GM21717 (cell line): ENCODE measurements around the gene MAPK10.
"Not testable (repeated sequence)": the region's sequence is repeated elsewhere in the genome, so short reads cannot be mapped to it uniquely, and the experiment has no call there.

Experiments
- ATAC-seq: cut with Tn5 transposase; IDR thresholded peaks from one replicate; pipeline ENCODE4 v1.9.1; 2021; ENCODE audit warnings: mild to moderate bottlenecking, moderate library complexity; ENCODE audit not compliant: unreplicated experiment

MAPK10 gene

DNA sequence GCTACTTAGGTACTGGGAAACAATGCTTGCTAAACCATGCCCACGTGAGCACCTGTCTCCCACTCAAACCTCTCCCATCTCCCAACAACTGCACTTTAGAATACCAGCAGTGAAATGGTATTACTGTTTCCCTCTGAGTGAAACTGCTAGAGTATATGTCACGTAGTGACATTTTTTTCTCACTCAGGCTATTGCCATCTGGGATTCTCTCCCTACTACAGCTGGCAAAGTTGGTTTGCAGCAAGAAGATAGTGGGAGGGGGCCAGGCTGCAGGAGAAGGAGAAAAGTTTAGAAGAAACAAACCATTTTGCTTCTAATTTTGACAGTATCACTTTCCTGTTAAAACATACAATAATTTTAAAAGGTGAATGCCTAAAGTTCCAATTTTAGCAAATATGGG lies 358.3 kb downstream of the MAPK10 start:
- no peak for ATAC-seq

DNA sequence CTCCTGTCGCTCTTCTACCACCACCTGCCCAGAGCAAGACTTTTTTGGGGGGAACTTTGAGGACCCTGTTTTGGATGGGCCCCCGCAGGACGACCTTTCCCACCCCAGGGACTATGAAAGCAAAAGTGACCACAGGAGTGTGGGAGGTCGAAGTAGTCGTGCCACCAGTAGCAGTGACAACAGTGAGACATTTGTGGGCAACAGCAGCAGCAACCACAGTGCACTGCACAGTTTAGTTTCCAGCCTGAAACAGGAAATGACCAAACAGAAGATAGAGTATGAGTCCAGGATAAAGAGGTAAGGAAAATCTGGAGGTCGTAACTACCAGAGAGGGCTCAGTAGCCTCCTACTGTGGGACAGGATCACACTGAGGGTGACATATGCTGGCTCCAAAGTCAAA lies 364.5 kb downstream of the MAPK10 start:
- ATAC-seq: no peak

- ATAC-seq: no peak
Observed at GRCh38 chr4:85994576-85994975, 365.3 kb downstream of the MAPK10 start.

GRCh38 chr4:85993641-85994040 lies 366.2 kb downstream of the MAPK10 start:
- no peak for ATAC-seq

DNA sequence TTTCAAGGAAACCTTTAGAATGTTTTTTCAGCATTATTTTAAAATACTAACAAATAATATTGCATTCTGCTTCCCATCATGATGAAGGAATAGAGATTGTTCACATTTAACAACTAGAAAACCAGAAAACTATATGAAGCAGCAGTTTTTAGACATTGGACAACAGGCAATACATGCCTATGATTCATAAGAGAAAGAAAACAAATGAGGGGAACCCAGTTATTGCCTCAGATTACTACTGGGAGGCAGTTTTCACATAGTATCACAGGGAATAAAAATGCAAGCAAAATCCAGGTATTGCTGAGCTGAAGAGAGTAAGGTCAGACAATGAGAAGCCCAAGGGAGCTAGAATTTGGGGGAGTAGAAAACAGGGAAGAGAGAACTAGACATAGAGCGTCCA lies 373.6 kb downstream of the MAPK10 start:
- no peak for ATAC-seq

GRCh38 chr4:85979276-85979675 lies 380.6 kb downstream of the MAPK10 start:
- ATAC-seq: peak; percentile 97

DNA sequence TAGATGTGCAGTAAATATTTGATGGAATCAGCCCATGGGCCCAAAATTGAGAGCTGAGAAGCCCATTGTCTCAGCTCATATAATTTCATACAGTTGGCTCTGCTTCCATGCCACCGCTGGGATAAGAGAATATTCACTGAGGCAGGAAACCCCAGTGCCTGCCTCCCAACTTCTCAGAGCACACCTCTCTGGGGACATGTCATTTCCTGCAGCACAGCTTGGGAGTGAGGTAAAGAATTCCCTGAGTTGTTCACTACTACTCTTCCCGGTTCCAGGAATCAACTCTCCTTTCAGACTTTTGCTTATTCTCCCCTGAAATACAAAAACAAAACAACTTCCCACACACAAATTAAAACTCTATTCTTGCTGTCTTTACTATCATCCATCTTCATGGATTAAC lies 389.3 kb downstream of the MAPK10 start:
- no peak for ATAC-seq

- ATAC-seq: no peak
Observed at GRCh38 chr4:85968945-85969819, 390.7 kb downstream of the MAPK10 start.

- no peak for ATAC-seq
Observed at GRCh38 chr4:85967872-85968271, 392.0 kb downstream of the MAPK10 start.

GRCh38 chr4:85966373-85966772 lies 393.5 kb downstream of the MAPK10 start:
- no peak for ATAC-seq

DNA sequence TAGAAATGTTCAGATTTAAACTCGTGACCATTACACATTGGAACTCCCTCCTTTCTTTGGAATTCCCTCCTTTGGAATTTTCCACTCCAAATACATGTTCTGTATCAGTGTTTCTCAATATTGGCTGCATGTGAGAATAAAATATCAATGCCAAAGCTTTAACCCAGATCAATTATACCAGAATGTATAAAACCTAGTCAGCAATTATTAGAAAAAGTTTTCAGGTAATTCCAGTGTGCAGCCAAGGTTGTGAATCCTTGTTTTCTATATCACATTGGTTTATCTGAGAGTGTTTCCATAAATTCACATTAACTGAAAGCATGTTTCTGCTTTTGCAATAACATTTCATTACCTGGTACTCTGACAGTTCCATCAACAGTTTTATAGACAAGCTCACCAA lies 394.3 kb downstream of the MAPK10 start:
- no peak for ATAC-seq

- ATAC-seq: not testable (repeated sequence)
Observed at GRCh38 chr4:85965017-85965416, 394.8 kb downstream of the MAPK10 start.

DNA sequence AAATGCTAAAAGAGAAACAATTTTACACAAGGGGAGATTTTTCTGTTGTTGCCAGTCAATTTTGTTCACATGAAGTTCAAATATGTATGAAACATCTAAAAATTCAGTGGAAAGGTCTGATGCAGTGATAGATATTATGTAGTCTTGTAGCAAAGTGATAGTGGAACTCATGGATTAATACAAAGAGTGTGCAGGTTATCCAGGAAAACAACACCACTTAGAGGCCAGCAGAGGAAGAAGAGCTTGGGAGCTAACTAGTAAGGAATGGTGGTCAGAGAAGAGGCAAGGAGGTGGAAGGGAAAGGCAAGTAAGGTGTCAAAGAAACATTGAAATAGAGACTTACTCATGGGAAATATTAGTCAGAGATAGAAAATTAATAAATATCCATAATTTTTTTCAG lies 395.6 kb downstream of the MAPK10 start:
- ATAC-seq: no peak

DNA sequence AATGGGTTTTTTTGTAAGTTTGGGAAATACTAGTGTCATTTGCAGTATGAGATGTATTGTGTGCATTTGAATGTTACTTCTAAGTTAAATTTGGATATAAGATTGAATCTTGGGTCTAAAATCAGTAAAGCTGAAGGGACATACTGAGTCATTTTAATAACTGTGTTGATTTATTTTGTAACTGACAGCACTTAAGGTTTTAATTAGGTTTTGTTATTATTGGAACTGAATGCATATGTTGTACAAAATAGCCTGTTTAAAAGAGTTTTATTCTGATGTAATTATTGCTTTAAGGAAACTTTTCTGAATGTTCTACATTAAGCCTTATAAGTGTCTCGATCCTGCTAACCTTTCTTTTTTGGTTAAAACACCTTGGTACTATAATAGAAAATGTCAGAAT lies 396.6 kb downstream of the MAPK10 start:
- ATAC-seq: no peak

GRCh38 chr4:85961887-85962286 lies 398.0 kb downstream of the MAPK10 start:
- no peak for ATAC-seq

DNA sequence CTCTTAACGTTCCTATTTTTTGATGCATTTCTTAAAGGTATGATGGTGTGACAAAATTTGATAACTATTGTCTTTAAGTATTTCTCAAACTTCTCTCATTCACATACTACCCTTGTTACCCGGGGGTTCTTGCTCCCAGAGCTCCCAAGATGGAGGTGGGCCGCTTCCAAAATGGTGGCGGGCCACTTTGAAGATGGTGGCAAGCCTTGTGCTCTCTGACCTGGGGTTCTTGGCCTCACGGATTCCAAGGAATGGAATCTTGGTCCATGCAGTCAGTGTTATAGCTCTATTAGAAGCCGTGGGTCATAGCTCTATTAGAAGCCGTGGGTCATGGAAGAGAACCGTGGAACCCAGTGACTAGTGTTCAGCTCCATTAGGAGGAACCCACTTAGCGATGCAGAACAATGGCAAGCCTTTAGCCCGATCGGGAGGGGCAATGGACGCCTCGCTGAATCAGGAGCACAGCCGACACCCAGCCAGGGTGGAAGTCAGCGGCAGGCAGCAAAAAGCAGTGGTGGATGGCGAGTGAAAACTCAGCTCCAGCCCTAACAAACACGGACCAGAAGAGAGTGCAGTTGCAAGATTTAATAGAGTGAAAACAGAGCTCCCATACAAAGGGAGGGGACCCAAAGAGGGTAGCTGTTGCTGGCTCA lies 403.4 kb downstream of the MAPK10 start:
- ATAC-seq: no peak

- no peak for ATAC-seq
Observed at GRCh38 chr4:85955620-85956292, 404.1 kb downstream of the MAPK10 start.

DNA sequence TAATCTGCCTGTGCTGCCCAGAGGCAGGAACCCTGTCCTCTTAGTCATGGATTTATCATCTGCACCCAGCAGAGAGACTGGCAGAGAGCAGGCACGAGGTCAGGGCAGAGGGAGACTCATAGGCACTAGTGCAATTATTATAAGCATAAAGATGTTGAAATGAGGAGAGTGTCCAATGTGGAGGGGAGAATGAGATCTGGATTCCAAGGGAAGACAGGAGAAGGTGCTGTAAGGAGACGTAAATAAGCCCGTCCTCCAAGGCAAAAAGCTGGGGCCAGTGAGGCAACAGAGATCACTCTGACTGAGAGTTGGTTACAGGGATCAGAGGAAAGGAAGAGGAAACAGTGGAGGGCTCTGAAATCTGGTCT lies 406.2 kb downstream of the MAPK10 start:
- ATAC-seq: no peak

DNA sequence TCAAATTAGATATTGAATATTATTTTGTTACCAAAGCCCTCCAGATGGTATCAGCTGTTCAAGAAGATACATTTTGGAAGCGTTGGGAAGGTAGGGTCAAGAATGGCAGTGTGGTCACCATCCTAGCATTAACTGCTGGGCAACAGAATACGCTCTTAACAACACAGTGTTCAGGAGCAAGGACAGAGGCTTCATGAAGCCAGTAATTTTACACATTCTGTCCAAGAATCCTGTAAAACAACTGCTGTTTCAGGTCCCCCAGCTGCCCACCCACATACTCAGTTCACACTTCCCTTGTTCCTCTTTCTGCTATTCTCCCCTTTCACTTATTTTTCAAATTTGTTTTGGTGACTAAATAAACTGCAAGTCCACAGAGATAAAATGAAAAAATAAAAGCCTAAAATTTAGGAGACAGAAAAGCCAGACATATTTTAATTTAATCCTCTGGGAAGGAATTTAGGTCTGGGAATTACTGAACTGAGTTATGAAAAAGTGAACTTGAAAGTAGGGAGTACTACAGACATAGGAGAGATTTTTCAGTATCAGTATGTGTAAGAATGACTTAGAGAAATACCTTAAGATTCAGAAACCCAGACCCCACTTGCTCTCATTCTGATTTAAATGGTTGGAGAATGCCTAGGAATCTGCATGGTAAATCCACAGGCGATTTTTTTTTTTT lies 406.7 kb downstream of the MAPK10 start:
- ATAC-seq: no peak

GRCh38 chr4:85952528-85952927 lies 407.3 kb downstream of the MAPK10 start:
- no peak for ATAC-seq

- ATAC-seq: no peak
Observed at GRCh38 chr4:85951099-85951498, 408.8 kb downstream of the MAPK10 start.
